ENCODE data around the gene RAPGEF2. TPM values are rescaled to one million over a fixed set of nuclear protein-coding genes. Genes with fewer than 3 reads are reported as not detected.
"Not testable (repeated sequence)": the region's sequence is repeated elsewhere in the genome, so short reads cannot be mapped to it uniquely, and the experiment has no call there.

The RAPGEF2 gene
- total RNA-seq, 1 donor from 2014 or later = 91.4 TPM

DNA sequence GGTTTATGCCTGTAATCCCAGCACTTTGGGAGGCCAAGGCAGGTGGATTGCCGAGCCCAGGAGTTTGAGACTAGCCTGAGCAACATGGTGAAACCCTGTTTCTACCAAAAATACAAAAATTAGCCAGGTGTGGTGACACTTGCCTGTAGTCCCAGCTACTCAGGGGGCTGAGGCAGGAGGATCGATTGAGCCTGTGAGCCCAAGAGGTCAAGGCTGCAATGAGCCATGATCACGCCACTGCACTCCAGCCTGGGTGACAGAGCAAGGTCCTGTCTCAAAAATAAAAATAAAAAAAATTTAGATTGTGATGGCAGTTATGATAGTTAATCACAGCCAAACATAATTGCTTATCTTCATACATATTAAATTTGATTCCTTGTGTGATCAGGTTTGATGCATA lies 58.6 kb downstream of the RAPGEF2 start:
- not testable (repeated sequence) for DNase-seq

DNA sequence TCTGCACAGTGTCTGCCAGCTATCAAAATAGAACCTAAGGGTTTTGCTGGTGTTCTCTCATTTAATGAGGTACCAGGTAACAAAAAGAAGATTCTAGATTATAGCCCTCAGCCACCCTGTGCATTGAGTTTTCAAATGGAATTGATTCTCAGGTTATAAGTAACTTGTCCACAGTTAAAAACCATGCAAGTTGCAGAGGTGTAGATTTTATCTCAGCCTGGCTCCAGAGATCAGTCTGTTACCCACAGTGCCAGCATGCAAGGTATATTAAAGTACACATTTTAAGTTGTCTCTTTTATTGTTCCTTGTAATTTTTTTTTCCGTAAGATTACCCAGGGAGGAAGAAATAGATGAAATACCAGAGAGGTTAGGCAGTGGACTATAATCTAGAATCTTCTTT lies 59.7 kb downstream of the RAPGEF2 start:
- DNase-seq = no peak

DNA sequence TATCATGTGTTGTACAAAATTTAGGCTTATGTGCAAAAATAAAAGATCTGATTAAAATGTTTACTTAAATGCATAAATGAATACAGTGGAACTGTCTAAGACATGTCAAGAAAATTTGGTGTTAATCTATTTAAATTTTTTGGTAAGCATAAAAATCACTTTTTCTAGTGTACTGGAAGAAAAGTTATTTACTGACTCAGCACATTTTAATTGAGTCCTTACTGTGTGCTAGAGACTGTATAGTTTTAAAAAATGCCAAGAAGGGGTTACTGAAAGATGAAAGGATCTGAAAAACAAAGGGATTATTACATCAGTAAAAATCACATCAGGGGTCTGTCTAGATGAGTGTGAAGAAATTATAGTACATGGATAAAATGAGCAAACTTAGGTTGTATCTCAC lies 60.6 kb downstream of the RAPGEF2 start:
- no peak for DNase-seq

DNA sequence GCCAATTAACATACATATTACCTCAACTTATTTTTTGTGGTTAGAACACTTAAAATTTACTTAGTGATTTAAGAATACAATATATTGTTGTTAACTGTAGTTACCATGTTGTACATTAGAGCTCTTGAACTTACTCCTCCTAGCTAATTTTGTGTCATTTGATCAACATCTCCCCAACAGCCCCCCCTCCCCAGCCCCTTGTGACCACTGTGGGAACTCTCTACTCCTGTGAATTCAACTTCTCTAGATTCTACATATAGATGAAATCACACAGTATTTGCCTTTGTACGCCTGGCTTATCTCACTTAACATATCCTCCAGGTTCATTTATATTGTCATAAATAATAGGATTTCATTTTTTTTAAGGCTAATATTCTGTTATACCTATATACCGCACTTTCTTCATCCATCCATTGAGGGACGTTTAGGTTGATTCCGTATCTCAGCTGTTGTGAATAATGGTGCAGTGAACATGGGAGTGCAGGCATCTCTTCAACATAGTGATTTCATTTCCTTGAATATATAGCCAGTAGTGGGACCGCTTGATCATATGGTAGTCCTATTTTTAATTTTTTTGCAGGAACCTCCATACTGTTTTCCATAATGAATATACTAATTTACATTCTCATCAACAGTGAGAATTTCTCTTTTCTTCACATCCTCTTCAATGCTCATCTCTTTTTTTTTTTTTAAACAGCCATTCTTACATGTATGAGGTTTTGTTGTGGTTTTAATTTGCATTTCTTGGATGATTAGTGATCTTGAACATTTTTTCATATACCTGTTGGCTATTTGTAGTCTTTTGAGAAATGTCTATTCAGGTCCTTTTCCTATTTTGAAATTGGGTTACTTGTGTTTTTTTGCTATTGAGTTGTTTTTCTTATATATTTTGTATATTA lies 66.8 kb downstream of the RAPGEF2 start:
- no peak for DNase-seq

DNA sequence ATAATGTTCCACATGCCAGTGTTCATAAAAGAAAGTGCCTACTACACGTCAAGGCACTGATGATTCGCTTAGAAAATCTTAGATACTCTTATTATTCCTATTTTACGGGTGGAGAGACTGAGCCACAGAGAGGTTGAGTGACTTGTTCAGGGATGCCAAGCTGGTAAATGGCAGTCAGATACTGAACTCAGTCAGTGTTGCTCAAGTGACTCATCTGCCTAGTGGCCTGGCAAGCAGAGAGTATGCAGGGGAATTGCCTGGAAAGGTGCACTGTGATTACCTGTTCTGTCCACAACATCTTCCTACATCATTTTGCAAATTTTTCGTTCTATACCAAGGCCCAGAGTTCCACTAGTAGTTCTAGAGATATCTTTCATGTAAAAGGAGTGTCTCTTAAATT lies 68.4 kb downstream of the RAPGEF2 start:
- DNase-seq = no peak

DNA sequence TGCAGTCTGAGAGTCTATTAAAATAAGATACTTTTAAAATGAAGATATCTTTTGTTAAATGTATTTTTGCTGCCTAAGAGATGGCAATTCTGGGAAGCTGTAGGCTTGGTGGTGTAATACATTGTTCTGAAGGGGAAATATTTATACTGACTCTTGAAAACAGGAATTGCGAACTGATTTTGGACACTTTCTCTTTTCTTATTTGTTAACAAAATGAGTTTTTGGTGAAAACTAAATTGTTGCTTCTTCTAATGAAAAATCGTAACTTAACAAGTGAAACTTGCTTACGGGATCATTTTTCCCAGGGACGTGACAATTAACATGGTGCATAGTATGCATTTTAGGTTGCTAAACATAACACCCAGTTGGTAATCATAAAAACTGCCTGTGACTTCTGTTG lies 71.0 kb downstream of the RAPGEF2 start:
- DNase-seq = no peak

DNA sequence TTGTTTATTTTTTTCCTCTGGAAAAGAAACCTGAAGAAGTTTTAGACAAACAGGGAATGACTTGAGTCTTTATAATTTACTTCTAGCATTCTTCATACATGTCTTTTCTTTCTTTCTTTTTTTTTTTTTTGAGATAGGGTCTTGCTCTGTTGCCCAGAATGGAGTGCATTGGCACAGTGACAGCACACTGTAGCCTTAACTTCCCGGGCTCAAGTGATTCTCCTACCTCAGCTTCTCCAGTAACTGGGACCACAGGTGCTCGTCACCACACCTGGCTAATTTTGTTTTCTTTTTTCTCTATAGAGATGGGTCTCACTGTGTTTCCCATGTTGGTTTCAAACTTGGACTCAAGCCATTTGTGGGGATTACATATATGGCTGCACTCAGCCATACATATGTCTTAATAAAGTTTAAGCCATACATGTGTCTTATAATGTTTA lies 71.8 kb downstream of the RAPGEF2 start:
- DNase-seq = no peak

DNA sequence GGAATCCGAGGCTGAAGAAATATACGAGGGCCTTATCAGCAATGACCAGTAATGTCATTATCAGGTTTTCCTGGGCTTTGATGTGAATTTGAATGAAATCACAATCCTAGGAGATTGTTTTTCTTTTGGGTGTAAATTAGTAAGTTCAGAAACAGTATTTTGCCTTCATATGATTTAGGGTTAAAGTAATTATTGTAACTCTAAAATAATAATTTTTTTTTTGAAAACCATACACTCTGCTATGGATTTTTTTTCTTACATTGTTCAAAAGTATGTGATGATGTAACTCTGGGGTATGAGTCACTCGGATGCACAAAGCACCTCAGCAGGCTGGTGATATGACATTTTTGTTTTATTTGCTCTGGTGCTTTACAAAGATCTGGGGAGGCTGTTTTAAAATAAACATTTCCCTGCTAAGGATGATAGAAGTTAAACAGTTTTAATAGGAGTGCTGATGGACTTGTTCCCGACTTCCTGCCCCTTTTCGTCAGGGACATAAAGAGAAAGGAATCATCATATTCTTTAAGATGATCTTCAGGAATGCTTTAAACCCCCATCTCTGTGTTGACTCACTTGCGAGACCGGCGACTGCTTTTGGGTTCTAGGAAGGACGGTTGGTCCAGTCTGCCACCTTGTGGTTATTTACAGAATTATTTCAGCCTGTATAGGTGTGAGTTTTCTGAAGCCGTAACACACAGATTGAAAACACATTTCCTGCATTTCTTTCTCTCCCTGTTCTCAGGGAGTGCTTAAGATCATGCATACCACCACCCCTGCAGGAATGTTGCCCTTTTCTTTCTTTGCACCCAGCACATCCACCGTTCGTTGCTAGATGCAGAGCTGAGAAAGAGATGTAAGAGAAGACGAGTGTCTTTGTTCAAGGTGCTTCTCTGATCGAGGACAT lies 72.5 kb downstream of the RAPGEF2 start:
- DNase-seq = peak; percentile 94

DNA sequence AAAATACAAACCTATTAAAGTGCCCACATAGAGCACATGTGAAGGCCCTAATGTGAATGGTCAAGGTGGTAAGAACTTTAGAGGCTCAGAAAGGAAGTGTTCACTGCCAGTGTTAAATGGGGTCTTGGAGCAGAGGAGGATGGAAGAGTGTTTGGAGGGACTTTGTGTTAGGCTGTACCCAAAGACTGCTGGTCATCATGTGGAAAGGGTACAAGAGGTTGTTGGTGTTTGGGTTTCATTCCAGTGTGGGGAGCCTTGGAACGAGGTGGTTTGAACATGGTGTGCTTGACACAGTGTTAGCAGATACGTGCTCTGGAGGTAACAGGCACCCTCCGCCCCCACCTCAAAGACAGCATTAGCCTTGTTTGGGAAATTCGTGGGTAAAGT lies 73.1 kb downstream of the RAPGEF2 start:
- DNase-seq = no peak

DNA sequence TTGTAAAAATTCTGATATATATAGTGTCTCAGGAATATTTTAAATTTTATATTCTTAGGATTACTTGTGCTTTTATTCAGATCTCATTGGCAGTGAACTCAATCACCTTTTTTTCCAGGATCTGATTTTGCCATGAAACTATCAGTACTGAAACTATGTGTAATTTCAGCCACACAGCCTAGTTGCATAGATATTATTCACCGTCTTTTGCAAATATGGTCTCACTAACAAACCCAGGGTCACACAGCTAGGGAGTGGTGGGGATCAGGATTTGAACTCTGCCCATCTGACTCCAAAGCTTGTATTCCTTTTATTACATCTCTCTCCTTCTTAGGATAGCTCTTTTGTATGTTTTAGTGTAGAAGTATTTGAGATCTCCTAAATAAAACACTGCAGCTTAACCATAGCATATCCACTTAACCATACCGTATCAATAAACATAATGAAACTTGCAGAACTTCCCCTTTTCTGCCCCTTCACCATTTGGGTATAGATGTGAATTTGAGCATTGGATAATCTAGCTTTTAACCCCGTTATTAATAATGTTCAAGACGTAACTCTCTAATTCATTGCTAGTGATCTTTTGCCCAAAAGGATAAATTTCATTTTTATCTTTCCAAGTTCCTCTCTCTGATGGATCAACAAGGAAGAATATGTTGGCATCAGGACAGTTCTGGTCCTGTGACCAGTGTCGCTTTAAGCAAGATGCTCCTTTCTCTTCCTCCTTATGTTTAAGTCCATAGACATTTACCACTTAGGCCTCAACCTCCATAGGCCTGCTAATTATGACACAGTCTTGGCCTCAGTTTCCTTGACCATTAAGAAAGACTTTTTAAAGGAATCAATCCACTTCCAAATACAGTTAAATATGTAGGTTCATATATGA lies 74.6 kb downstream of the RAPGEF2 start:
- no peak for DNase-seq

DNA sequence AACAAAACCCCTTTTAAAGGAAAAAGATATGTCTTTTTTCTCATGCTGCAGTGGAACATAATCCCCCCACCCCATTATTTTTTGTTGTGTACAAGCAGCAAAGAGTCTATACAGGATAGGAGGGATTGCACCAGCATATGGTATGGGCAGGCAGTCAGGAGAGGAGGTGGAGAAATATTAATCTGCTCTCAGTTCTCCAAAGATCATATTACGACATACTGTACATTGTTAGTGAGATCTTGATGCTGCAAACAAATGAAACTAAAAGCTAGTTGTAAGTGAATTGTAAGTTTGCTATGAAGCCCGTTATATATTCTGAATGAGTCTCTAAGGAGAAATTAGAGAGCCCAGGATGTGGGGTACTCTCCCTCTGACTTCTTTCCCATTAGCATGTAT lies 75.3 kb downstream of the RAPGEF2 start:
- no peak for DNase-seq

DNA sequence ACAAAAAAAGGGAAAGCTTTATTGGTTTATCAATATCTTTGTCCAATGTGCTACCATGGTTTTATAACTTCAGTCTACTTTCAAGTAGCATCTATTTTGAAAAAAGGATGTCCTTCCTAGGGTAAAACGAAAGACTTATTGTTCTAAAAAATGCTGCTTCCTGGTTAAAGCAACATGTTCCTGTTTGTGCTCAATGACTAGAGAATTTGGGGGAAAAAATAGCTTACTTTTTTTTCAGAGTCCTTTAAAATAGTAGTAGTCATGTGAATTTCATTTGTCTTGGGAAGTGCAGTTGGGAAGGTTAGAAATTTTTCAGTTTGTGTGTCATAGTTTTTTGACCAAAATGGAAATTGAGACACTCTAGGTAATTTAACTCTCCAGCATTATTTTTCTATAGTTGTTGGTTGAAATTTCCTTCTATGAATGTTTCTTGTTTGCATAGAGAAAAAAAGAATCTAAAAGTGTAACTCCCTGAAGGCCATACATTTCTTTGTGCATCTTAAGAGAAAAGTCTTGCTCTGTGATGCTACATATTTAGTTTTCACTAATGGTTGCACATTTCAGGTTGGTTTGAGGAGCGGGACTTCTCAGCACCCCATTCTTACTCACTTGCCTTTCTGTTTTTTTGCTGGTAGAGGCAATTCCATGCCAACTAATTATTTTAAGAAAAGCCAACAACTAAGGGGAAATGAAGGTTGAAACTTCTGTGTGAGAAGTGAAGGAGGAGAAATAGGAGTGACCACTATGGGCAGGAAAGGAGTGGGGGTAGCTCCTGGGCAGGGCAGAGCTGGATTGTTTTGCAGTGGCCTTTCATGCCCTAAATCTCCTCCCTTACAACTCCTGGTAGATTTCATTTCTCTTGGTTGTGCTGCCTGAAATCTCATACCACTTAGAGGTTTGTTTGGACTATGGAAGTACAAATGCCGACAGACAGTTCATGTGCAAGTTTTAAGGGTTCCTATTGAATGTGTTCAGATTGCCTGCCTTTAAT lies 76.4 kb downstream of the RAPGEF2 start:
- peak; percentile 40 for DNase-seq

DNA sequence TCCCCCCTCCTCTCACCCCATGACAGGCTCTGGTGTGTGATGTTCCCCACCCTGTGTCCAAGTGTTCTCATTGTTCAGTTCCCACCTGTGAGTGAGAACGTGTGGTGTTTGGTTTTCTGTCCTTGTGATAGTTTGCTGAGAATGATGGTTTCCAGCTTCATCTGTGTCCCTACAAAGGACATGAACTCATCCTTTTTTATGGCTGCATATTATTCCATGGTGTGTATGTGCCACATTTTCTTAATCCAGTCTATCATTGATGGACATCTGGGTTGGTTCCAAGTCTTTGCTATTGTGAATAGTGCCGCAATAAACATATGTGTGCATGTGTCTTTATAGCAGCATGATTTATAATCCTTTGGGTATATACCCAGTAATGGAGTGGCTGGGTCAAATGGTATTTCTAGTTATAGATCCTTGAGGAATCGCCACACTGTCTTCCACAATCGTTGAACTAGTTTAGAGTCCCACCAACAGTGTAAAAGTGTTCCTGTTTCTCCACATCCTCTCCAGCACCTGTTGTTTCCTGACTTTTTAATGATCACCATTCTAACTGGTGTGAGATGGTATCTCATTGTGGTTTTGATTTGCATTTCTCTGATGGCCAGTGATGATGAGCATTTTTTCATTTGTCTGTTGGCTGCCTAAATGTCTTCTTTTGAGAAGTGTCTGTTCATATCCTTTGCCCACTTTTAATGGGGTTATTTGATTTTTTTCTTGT lies 81.2 kb downstream of the RAPGEF2 start:
- not testable (repeated sequence) for DNase-seq

DNA sequence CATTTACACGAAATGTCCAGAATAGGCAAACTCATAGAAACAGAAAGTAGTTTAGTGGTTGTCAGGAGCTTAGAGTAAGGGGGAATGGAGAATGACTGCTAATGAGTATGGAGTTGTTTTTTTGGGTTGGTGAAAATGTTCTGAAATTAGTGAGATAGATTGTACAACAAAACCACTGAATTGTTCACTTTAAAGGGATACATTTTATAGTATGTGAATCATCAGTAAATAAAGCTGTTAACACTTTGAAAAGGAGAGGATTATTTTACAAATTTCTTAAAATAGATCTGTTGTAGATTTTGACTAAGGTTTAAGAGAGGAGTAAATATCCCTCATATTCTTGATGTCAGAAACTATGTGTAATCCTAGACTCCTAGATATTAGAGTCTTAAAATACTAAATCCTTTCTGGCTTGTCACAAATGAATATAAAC lies 82.7 kb downstream of the RAPGEF2 start:
- DNase-seq = no peak

DNA sequence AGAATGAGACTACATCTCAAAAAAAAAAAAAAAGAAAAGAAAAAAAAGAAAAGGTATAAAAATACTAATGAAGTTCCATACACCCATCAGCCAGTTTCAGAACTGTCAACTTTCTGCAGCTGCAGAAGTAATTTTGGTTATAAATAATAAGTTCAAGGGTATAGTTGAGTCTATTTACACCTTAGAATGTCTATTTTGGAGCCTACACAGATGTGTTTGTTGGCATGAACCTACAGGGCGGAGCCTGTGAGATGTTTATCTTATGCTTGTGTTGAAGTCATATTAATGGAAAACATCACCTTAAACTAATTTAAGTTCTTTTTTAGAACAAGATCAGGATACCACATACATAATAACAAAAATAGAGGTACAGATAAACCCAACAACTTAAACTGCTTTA lies 85.8 kb downstream of the RAPGEF2 start:
- DNase-seq = no peak

DNA sequence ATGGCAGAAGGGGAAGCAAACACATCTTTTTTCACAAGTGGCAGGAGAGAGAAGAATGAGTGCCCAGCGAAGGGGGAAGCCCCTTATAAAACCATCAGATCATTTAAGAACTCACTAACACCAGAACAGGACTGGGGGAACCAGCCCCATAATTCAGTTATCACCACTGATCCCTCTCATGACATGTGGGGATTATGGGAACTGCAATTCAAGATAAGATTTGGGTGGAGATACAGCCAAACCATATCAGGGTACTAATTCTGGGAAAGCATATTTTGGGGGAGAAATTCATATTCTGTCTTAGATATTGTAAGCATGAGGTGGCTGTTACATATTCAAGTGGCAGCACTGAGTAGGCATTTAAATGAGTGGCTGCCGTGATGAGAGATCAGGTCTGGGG lies 87.8 kb downstream of the RAPGEF2 start:
- DNase-seq = no peak

DNA sequence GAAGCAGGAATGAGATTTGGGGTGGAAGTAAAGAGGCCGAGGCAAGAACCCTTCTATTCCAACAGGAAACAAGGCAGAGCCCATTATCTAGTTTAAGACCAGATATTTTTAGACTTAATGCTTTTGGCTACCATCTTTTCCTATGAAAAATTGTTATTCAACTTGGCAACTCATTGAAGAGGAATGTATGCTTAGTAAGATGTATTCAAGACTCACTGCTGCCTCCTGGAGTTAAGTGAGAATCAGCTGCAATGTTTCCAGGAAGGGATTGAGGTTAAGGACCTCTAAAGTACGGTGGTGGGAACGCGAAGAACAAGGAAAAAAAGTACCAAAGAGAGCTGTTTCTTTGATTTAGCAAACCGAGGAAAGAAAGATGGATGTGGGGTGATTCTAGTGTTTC lies 89.1 kb downstream of the RAPGEF2 start:
- DNase-seq = peak; percentile 50

DNA sequence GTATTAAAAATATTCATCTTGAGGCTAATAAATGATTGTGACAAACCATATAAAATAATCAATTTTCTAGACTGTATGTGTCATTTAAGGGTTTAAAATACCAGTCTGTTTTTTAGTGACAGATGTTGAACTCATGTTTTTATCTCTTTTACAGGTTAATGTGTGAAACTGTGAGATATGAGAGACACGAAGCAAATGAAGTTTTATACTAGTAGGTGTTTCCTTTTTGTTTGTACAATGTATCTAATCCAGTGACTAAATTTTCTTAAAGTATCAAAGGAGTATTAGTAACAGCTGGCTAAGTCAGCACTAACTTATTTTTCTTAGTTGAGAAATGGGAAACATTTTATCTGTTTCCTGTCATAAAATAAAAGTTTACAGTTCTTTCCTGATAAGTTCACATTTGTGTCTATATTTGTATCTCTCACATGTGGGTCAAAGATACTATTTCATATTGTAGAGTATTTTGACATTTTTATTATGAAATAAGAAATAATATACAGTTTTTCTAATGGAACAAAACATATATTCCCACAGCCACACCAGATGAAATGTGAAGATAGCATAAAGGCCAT lies 90.3 kb downstream of the RAPGEF2 start:
- no peak for DNase-seq

DNA sequence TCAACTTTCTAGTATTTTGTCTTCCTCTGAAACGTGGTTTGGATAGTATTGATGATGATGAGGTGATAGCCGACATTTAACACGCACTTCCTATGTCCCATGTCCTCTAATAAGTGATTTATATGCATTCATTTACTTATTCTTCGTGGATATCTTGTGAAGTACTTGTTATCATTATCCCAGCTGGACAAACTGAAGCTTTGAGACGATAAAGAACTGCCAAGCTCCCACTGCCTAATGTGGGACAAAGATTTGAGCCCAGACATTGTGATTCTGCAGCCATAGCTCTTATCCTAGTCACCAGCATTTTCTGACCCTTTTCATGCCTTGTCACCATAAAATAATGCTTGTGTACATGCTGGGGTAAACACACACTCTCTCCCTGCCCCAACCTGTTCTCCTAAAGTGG lies 92.5 kb downstream of the RAPGEF2 start:
- no peak for DNase-seq

DNA sequence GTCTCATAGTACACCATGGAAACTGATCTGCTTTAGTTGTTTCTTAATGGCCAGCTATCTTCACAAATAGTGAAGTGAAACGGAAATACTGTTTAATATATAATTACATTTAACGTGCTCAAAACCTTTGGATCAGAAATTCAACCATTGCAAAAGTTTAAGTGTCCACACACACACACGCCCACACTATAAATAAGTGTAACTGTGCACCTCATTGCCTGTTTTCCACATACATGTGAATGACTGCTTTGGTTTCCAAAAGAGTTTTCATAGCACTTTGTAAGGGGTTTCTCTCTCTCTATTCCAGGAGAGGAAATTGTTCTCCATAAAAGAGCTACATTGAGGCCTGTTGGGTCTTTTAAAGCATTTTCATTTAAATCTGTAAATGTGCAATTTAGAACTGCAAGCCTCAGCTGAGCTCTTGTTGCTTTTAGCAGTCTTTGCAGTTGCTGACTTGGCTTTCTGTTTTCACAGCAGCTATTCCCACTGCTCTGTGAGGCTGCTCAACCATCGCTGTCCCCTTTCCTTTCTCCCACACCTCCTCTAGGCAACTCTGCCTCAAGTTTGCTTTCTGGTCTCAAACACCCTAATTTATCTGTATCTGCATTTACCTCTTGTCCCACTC lies 94.5 kb downstream of the RAPGEF2 start:
- DNase-seq = no peak

All from dermis blood vessel endothelial cell (primary cell).